Lower lobe of right lung (tissue), 2 donors: ENCODE measurements around the gene CRB1. TPM values are rescaled to one million over a fixed set of nuclear protein-coding genes. Genes with fewer than 3 reads are reported as not detected.

Experiments used
- ATAC-seq, 2 donors: fragments of 200-7000 bp; cut with Tn5 transposase; one replicate each; pipeline ENCODE4 v1.9.1; 2020 to 2022; ENCODE audit warnings: mild to moderate bottlenecking in 2 of 2, moderate library complexity in 2 of 2
- DNase-seq: peaks from one replicate; pipeline ENCODE4 v3.0.0-alpha.2; 2020
- H3K27ac ChIP-seq: fragments of 200-600 bp; one replicate; pipeline ENCODE4 v1.8.0; 2022
- H3K27me3 ChIP-seq: fragments of 200-600 bp; one replicate; pipeline ENCODE4 v1.8.0; 2022; ENCODE audit warnings: low read depth
- H3K36me3 ChIP-seq: fragments of 200-600 bp; one replicate; pipeline ENCODE4 v1.8.0; 2022; ENCODE audit warnings: mild to moderate bottlenecking
- H3K4me1 ChIP-seq: fragments of 200-600 bp; one replicate; pipeline ENCODE4 v1.8.0; 2022
- H3K4me3 ChIP-seq: fragments of 200-600 bp; one replicate; pipeline ENCODE4 v1.8.0; 2022; ENCODE audit warnings: mild to moderate bottlenecking
- H3K9me3 ChIP-seq: fragments of 200-600 bp; one replicate; pipeline ENCODE4 v1.8.0; 2022
- CTCF ChIP-seq: fragments of 200-600 bp; IDR thresholded peaks from one replicate; pipeline ENCODE4 v1.8.0; 2022; ENCODE audit warnings: antibody characterized with exemption, mild to moderate bottlenecking
- intact Hi-C: fragments of 100-400 bp; cut with DNase I; formaldehyde crosslinking; loops from one replicate; pipeline ENCODE4 v1.11.0; 2022
- total RNA-seq: library from RNA; stranded (reverse); fragmentation: NEBNext Ultra II Directional; extraction: Animal tissue kit (Norgen Biotek cat#: 25700); gene quantifications from one replicate; pipeline ENCODE4 v1.2.1, GENCODE V29; 2021
- donor health status: DM: no; HTN: yes; CAD: no; lungs with severe emphysema.

The CRB1 gene
- total RNA-seq, 1 donor from 2014 or later, result 0.77 TPM

GRCh38 chr1:197441999-197442414, 174.0 kb downstream of the CRB1 start:
- intact Hi-C loops, result no loop called here
- ATAC-seq, result peak; percentile 19 to 33
- Histone ChIP-seq H3K27me3 (peaks cover 5% of the 10 kb centered on the region), H3K9me3 (no peaks in the 10 kb centered on the region), H3K4me1 (no peaks in the 10 kb centered on the region), H3K4me3 (no peak overlapping the region), H3K36me3 (no peaks in the 10 kb centered on the region), H3K27ac (no peak overlapping the region)
- no peak for TF ChIP-seq CTCF
- no peak for DNase-seq

- no peak overlapping the region for H3K27ac ChIP-seq
- peaks cover 5% of the 10 kb centered on the region for H3K27me3 ChIP-seq
- no peaks in the 10 kb centered on the region for H3K36me3 ChIP-seq
- no peak for TF ChIP-seq CTCF
- H3K4me3 ChIP-seq, result no peak overlapping the region
- DNase-seq, result no peak
- H3K9me3 ChIP-seq, result no peaks in the 10 kb centered on the region
- no peaks in the 10 kb centered on the region for H3K4me1 ChIP-seq
- intact Hi-C loops, result no loop called here
- ATAC-seq, result no peak
Observed at GRCh38 chr1:197444755-197445154, 176.7 kb downstream of the CRB1 start.

- no peak for TF ChIP-seq CTCF
- intact Hi-C loops, result no loop called here
- Histone ChIP-seq H3K4me1 (no peaks in the 10 kb centered on the region), H3K9me3 (no peaks in the 10 kb centered on the region), H3K27me3 (no peaks in the 10 kb centered on the region), H3K4me3 (no peak overlapping the region), H3K36me3 (no peaks in the 10 kb centered on the region), H3K27ac (no peak overlapping the region)
- ATAC-seq (no peak), DNase-seq (no peak)
Observed at GRCh38 chr1:197448121-197448779, 180.2 kb downstream of the CRB1 start.

DNA sequence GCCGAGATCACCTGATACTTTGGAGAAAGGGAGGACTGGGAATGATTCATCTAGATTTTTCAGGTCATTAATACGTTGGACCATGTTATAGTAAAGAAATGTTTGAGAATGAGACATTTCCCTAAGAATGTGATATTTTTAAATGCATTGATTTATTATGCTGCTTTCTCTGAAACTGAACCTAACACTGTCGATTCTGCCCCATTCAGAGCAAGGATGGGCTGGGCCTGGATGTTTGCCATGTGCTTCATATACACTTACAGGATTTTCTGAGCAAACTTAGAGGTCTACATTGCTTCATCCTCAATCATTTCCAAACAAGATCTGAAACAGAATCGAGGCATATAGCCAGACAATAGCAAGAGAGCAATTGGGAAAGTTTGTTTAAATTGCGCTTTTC, 183.3 kb downstream of the CRB1 start:
- no peaks in the 10 kb centered on the region for H3K4me1 ChIP-seq

DNA sequence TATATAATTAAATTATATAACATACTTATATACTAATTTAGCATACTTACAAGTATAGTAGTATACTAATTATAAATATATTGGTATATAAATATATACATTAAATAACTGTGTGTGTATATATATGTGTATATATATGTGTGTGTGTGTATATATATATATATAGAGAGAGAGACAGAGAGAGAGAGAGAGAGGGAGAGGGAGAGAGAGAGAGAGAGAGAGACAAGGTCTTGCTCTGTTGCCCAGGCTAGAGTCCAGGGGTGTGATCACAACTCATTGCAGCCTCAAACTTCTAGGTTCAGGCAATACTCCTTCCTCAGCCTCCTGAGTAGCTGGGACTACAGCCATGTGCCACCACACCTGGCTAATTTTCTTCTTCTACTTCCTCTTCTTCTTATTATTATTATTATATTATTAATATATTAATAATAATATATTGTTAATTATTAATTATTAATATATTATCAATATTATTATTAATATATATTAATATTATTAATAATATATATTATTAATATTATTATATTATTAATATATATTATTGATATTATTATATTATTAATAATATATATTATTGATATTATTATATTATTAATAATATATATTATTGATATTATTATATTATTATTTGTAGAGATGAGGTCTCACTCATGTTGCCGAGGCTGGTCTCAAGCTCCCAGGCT, 185.5 kb downstream of the CRB1 start:
- Histone ChIP-seq H3K27me3 (no peaks in the 10 kb centered on the region), H3K4me3 (no peak overlapping the region), H3K4me1 (no peaks in the 10 kb centered on the region), H3K27ac (no peak overlapping the region), H3K36me3 (no peaks in the 10 kb centered on the region), H3K9me3 (no peaks in the 10 kb centered on the region)
- no peak for TF ChIP-seq CTCF
- no peak for ATAC-seq
- intact Hi-C loops, result no loop called here
- DNase-seq, result no peak

More for the DNA sequence above, 183.3 kb downstream of the CRB1 start:
- H3K36me3 ChIP-seq, result no peaks in the 10 kb centered on the region
- TF ChIP-seq CTCF, result no peak
- intact Hi-C loops, result no loop called here
- H3K27me3 ChIP-seq, result no peaks in the 10 kb centered on the region
- H3K4me3 ChIP-seq, result no peak overlapping the region
- H3K27ac ChIP-seq, result no peak overlapping the region
- no peak for ATAC-seq
- no peak for DNase-seq
- no peaks in the 10 kb centered on the region for H3K9me3 ChIP-seq
